ENCODE data around the gene OIT3. TPM values are rescaled to one million over a fixed set of nuclear protein-coding genes. Genes with fewer than 3 reads are reported as not detected.
"Not testable (repeated sequence)": the region's sequence is repeated elsewhere in the genome, so short reads cannot be mapped to it uniquely, and the experiment has no call there.

Gene OIT3
- total RNA-seq, 4 donors from 2014 or later, result not detected

DNA sequence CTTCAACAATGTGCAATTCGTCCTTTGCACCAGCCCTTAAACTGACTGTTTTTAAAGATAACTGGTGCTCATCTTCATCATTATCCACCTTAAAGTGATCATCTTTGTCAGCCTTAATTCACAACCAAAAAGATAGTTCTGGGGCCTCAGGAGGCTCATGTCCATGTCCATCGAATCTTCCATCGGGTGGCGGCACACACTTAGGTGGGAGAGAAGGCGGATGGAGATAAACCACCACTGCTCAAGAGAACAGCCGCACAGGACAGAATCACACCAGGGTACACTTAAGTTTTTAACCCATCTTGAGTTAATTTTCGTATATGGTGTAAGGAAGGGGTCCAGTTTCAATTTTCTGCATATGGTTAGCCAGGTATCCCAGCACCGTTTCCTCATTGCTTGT is 24.8 kb downstream of the OIT3 start:
- no peak for DNase-seq (ENCODE audit: extremely low spot score)
- intact Hi-C loops (cut with DNase I), result no loop called here
- no peaks in the 10 kb centered on the region for H3K4me1 ChIP-seq
- no peaks in the 10 kb centered on the region for H3K36me3 ChIP-seq
- no peaks in the 10 kb centered on the region for H3K27me3 ChIP-seq
- WGBS, result 95% methylated on average over 8 of the region's 8 CpGs
- peaks cover 0 to 15% (median 13%) of the 10 kb centered on the region in 4 donors for H3K9me3 ChIP-seq
- no peak overlapping the region for H3K4me3 ChIP-seq
- TF ChIP-seq EP300 (IDR thresholded peaks at IDR 0.05), result no peak
- TF ChIP-seq POLR2AphosphoS5 (IDR thresholded peaks at IDR 0.05), result no peak
- no peak for TF ChIP-seq POLR2A (IDR thresholded peaks at IDR 0.05; ENCODE audit: low read depth)
- TF ChIP-seq, protein P1, sequence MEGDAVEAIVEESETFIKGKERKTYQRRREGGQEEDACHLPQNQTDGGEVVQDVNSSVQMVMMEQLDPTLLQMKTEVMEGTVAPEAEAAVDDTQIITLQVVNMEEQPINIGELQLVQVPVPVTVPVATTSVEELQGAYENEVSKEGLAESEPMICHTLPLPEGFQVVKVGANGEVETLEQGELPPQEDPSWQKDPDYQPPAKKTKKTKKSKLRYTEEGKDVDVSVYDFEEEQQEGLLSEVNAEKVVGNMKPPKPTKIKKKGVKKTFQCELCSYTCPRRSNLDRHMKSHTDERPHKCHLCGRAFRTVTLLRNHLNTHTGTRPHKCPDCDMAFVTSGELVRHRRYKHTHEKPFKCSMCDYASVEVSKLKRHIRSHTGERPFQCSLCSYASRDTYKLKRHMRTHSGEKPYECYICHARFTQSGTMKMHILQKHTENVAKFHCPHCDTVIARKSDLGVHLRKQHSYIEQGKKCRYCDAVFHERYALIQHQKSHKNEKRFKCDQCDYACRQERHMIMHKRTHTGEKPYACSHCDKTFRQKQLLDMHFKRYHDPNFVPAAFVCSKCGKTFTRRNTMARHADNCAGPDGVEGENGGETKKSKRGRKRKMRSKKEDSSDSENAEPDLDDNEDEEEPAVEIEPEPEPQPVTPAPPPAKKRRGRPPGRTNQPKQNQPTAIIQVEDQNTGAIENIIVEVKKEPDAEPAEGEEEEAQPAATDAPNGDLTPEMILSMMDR (IDR thresholded peaks at IDR 0.05), result no peak
- H3K27ac ChIP-seq (replicated peaks in 1 of 4), result no peak overlapping the region

GRCh38 chr10:72921147-72921683 is 27.7 kb downstream of the OIT3 start:
- H3K36me3 ChIP-seq; H3K4me3 ChIP-seq; H3K27me3 ChIP-seq; H3K4me1 ChIP-seq; H3K27ac ChIP-seq (replicated peaks in 1 of 4); DNase-seq (ENCODE audit: extremely low spot score); intact Hi-C loops (cut with DNase I): not testable (repeated sequence)
- H3K9me3 ChIP-seq, result peaks cover 0 to 15% (median 13%) of the 10 kb centered on the region in 4 donors
- 95% methylated on average over 1 of the region's 1 CpG for whole genome bisulfite sequencing

GRCh38 chr10:72924351-72924750 is 30.8 kb downstream of the OIT3 start:
- no peak for DNase-seq (ENCODE audit: extremely low spot score)
- intact Hi-C loops (cut with DNase I), result no loop called here
- no peak overlapping the region for H3K4me3 ChIP-seq
- WGBS, result 81% methylated on average over 7 of the region's 13 CpGs
- no peaks in the 10 kb centered on the region for H3K27me3 ChIP-seq
- H3K4me1 ChIP-seq, result no peaks in the 10 kb centered on the region
- TF ChIP-seq EP300 (IDR thresholded peaks at IDR 0.05) (no peak), POLR2A (IDR thresholded peaks at IDR 0.05; ENCODE audit: low read depth) (no peak), POLR2AphosphoS5 (IDR thresholded peaks at IDR 0.05) (no peak)
- TF ChIP-seq, protein P1 (IDR thresholded peaks at IDR 0.05), result no peak
- peaks cover 0 to 15% (median 13%) of the 10 kb centered on the region in 4 donors for H3K9me3 ChIP-seq
- no peak overlapping the region for H3K27ac ChIP-seq (replicated peaks in 1 of 4)
- H3K36me3 ChIP-seq, result no peaks in the 10 kb centered on the region

DNA sequence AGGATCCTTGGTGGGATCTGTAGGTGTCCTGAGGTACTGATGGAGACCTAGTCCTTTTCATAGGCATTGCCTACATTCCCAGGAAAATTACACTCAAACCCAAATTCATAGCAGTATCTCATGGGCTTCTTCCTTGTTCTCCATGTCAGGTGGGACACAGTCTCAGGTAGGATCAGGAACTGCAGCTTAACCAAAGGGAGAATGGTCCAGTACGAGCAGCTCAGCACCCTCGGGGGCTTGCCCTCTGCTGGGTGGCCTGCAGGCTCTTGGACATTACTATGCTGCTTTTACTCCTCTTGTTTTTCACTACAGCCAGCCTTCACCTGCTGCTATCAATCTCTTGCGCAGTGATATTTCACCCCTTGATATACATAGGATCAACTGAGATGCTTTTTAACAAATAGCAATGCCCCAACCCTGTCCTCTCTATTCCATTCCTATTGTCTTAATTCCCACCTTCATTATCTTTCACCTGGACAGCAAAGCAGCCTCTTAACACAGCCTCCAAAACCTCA is 32.5 kb downstream of the OIT3 start:
- 89% methylated on average over 3 of the region's 3 CpGs for WGBS
- intact Hi-C loops (cut with DNase I), result no loop called here
- H3K27ac ChIP-seq (replicated peaks in 1 of 4), result no peak overlapping the region
- peaks cover 0 to 12% (median 8%) of the 10 kb centered on the region in 4 donors for H3K9me3 ChIP-seq
- H3K36me3 ChIP-seq, result no peaks in the 10 kb centered on the region
- no peak overlapping the region for H3K4me3 ChIP-seq
- no peaks in the 10 kb centered on the region for H3K27me3 ChIP-seq
- no peaks in the 10 kb centered on the region for H3K4me1 ChIP-seq
- no peak for DNase-seq (ENCODE audit: extremely low spot score)
- no peak for TF ChIP-seq POLR2A (IDR thresholded peaks at IDR 0.05; ENCODE audit: low read depth)
- no peak for TF ChIP-seq EP300 (IDR thresholded peaks at IDR 0.05)
- TF ChIP-seq, protein P1 (IDR thresholded peaks at IDR 0.05), result no peak
- no peak for TF ChIP-seq POLR2AphosphoS5 (IDR thresholded peaks at IDR 0.05)

DNA sequence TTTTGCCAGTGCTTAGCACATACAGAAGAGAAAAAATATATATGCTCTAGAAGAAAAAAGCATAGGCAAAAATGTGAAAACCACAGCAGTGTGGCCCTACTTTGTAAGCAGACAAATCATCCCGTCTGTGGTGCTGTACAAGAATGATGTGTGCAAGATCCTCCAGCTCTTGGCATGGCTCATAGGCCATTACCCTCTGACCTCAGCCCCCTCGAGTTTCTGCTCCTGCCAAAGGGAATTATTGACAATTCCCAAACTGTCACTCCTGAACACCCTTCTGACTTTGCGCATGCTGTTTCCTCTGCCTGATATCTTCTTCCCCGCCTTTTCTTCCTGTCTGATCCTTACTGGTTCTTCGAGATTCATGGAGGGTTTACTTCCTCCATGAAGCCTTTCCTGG is 33.9 kb downstream of the OIT3 start:
- H3K27ac ChIP-seq (replicated peaks in 1 of 4), result no peak overlapping the region
- no peaks in the 10 kb centered on the region for H3K27me3 ChIP-seq
- WGBS, result 77% methylated on average over 5 of the region's 5 CpGs
- H3K4me3 ChIP-seq, result no peak overlapping the region
- no peak for DNase-seq (ENCODE audit: extremely low spot score)
- no peaks in the 10 kb centered on the region for H3K36me3 ChIP-seq
- H3K4me1 ChIP-seq, result no peaks in the 10 kb centered on the region
- TF ChIP-seq, protein P1 (IDR thresholded peaks at IDR 0.05), result no peak
- TF ChIP-seq POLR2A (IDR thresholded peaks at IDR 0.05; ENCODE audit: low read depth) (no peak), EP300 (IDR thresholded peaks at IDR 0.05) (no peak), POLR2AphosphoS5 (IDR thresholded peaks at IDR 0.05) (no peak)
- no peaks in the 10 kb centered on the region for H3K9me3 ChIP-seq
- intact Hi-C loops (cut with DNase I), result no loop called here

All from esophagus muscularis mucosa (tissue), 4 donors.